Hindlimb muscle (tissue), 1 donor: ENCODE results near the gene ARL6IP4. TPM values are rescaled to one million over a fixed set of nuclear protein-coding genes. Genes with fewer than 3 reads are reported as not detected.
A peak's percentile ranks its signal among the peaks of the same experiment; 100 is the strongest.
"Not testable (repeated sequence)": the region's sequence is repeated elsewhere in the genome, so short reads cannot be mapped to it uniquely, and the experiment has no call there.

ENCODE experiments used
- DNase-seq: peaks from one replicate; pipeline ENCODE4 v3.0.0-alpha.2; 2013
- polyA plus RNA-seq: library from polyadenylated mRNA; unstranded; fragments of 120-200 nt; gene quantifications from one replicate; pipeline ENCODE4 v1.2.1, GENCODE V29; 2013; ENCODE audit not compliant: insufficient read length

ARL6IP4 gene
- polyA plus RNA-seq: 160 TPM

- DNase-seq: peak; percentile 78
Observed at GRCh38 chr12:122980183-122981035, at the start of gene ARL6IP4. TSS of gene ARL6IP4 (plus strand) at chr12:122980681. CDS start at chr12:122981140, 459 bp downstream.

GRCh38 chr12:122932207-122932606 lies 48.3 kb upstream of the ARL6IP4 start:
- DNase-seq: no peak

GRCh38 chr12:122934722-122935121 lies 45.8 kb upstream of the ARL6IP4 start:
- no peak for DNase-seq

- DNase-seq: no peak
Observed at GRCh38 chr12:122935318-122935717, 45.2 kb upstream of the ARL6IP4 start.

- no peak for DNase-seq
Observed at GRCh38 chr12:122937622-122938091, 42.8 kb upstream of the ARL6IP4 start.

- DNase-seq: no peak
Observed at GRCh38 chr12:122939125-122939524, 41.4 kb upstream of the ARL6IP4 start.

GRCh38 chr12:122941351-122941750 lies 39.1 kb upstream of the ARL6IP4 start:
- DNase-seq: not testable (repeated sequence)

- no peak for DNase-seq
Observed at GRCh38 chr12:122942637-122943036, 37.8 kb upstream of the ARL6IP4 start.

GRCh38 chr12:122943196-122943595 lies 37.3 kb upstream of the ARL6IP4 start:
- DNase-seq: no peak

- DNase-seq: no peak
Observed at GRCh38 chr12:122944605-122945592, 35.6 kb upstream of the ARL6IP4 start.

GRCh38 chr12:122946690-122947341 lies 33.7 kb upstream of the ARL6IP4 start:
- DNase-seq: no peak

- no peak for DNase-seq
Observed at GRCh38 chr12:122947352-122947792, 33.1 kb upstream of the ARL6IP4 start.

GRCh38 chr12:122948605-122949004 lies 31.9 kb upstream of the ARL6IP4 start:
- DNase-seq: no peak

GRCh38 chr12:122949405-122949804 lies 31.1 kb upstream of the ARL6IP4 start:
- no peak for DNase-seq

GRCh38 chr12:122949816-122950675 lies 30.4 kb upstream of the ARL6IP4 start:
- DNase-seq: no peak

- DNase-seq: no peak
Observed at GRCh38 chr12:122951406-122951805, 29.1 kb upstream of the ARL6IP4 start.

- peak; percentile 54 for DNase-seq
Observed at GRCh38 chr12:122951979-122952892, 28.2 kb upstream of the ARL6IP4 start.

GRCh38 chr12:122955156-122955555 lies 25.3 kb upstream of the ARL6IP4 start:
- no peak for DNase-seq

GRCh38 chr12:122956035-122956434 lies 24.4 kb upstream of the ARL6IP4 start:
- DNase-seq: no peak

GRCh38 chr12:122958198-122958888 lies 22.1 kb upstream of the ARL6IP4 start:
- DNase-seq: no peak
